HEK293 (cell line): ENCODE measurements around the gene RPL7A.

ENCODE experiments used
- IKZF3 ChIP-seq: fragments of 450-650 bp; IDR thresholded peaks from 2 replicates; pipeline ENCODE4 v1.5.0; 2018; ENCODE audit warnings: missing biosample characterization, mild to moderate bottlenecking, missing genetic modification characterization, moderate library complexity
- KLF10 ChIP-seq: fragments of 450-650 bp; IDR thresholded peaks from 2 replicates; pipeline ENCODE4 v1.5.1; 2018; ENCODE audit warnings: missing biosample characterization, mild to moderate bottlenecking, missing genetic modification characterization
- RBAK ChIP-seq: fragments of 450-650 bp; formaldehyde crosslinking; IDR thresholded peaks from 2 replicates; pipeline ENCODE4 v1.5.1; 2016; ENCODE audit warnings: missing biosample characterization, missing genetic modification characterization
- YY1 ChIP-seq: fragments of 450-650 bp; formaldehyde crosslinking; IDR thresholded peaks from 2 replicates; pipeline ENCODE4 v1.5.1; 2018; ENCODE audit warnings: missing biosample characterization, missing genetic modification characterization
- ZBTB10 ChIP-seq: fragments of 450-650 bp; formaldehyde crosslinking; IDR thresholded peaks from 2 replicates; pipeline ENCODE4 v1.5.1; 2016; ENCODE audit warnings: missing biosample characterization, missing genetic modification characterization
- ZBTB21 ChIP-seq: fragments of 450-650 bp; formaldehyde crosslinking; IDR thresholded peaks from 2 replicates; pipeline ENCODE4 v1.5.1; 2017; ENCODE audit warnings: missing biosample characterization, missing genetic modification characterization
- ZBTB48 ChIP-seq: fragments of 450-650 bp; formaldehyde crosslinking; IDR thresholded peaks from 2 replicates; pipeline ENCODE4 v1.5.1; 2016; ENCODE audit warnings: missing biosample characterization, missing genetic modification characterization
- ZBTB8A ChIP-seq: fragments of 450-650 bp; formaldehyde crosslinking; IDR thresholded peaks from 2 replicates; pipeline ENCODE4 v1.5.1; 2016; ENCODE audit warnings: missing biosample characterization, missing genetic modification characterization
- ZFP69B ChIP-seq: fragments of 450-650 bp; formaldehyde crosslinking; IDR thresholded peaks from 2 replicates; pipeline ENCODE4 v1.5.1; 2016; ENCODE audit warnings: missing biosample characterization, missing genetic modification characterization
- ZNF146 ChIP-seq: fragments of 450-650 bp; formaldehyde crosslinking; IDR thresholded peaks from 2 replicates; pipeline ENCODE4 v1.5.1; 2016; ENCODE audit warnings: missing biosample characterization, missing genetic modification characterization
- ZNF148 ChIP-seq: fragments of 450-650 bp; formaldehyde crosslinking; IDR thresholded peaks from 2 replicates; pipeline ENCODE4 v1.5.0; 2017; ENCODE audit warnings: missing biosample characterization, missing genetic modification characterization, borderline replicate concordance
- ZNF157 ChIP-seq: fragments of 450-650 bp; formaldehyde crosslinking; IDR thresholded peaks from 2 replicates; pipeline ENCODE4 v1.5.1; 2016; ENCODE audit warnings: missing biosample characterization, missing genetic modification characterization
- ZNF174 ChIP-seq: fragments of 450-650 bp; formaldehyde crosslinking; IDR thresholded peaks from 2 replicates; pipeline ENCODE4 v1.5.0; 2017; ENCODE audit warnings: missing biosample characterization, mild to moderate bottlenecking, missing genetic modification characterization
- ZNF2 ChIP-seq: fragments of 450-650 bp; formaldehyde crosslinking; IDR thresholded peaks from 2 replicates; pipeline ENCODE4 v1.5.1; 2016; ENCODE audit warnings: missing biosample characterization, missing genetic modification characterization
- ZNF211 ChIP-seq: fragments of 450-650 bp; formaldehyde crosslinking; IDR thresholded peaks from 2 replicates; pipeline ENCODE4 v1.5.1; 2016; ENCODE audit warnings: low read depth, missing biosample characterization, missing genetic modification characterization
- ZNF223 ChIP-seq: fragments of 450-650 bp; formaldehyde crosslinking; IDR thresholded peaks from 2 replicates; pipeline ENCODE4 v1.5.1; 2016; ENCODE audit warnings: missing biosample characterization, missing genetic modification characterization
- ZNF23 ChIP-seq: fragments of 450-650 bp; formaldehyde crosslinking; IDR thresholded peaks from 2 replicates; pipeline ENCODE4 v1.5.1; 2016; ENCODE audit warnings: missing biosample characterization, missing genetic modification characterization, borderline replicate concordance
- ZNF311 ChIP-seq: fragments of 450-650 bp; formaldehyde crosslinking; IDR thresholded peaks from 2 replicates; pipeline ENCODE4 v1.5.1; 2017; ENCODE audit warnings: missing biosample characterization, missing genetic modification characterization, borderline replicate concordance
- ZNF341 ChIP-seq: fragments of 450-650 bp; formaldehyde crosslinking; IDR thresholded peaks from 2 replicates; pipeline ENCODE4; 2016; ENCODE audit warnings: low read depth, missing biosample characterization, missing genetic modification characterization
- ZNF391 ChIP-seq: fragments of 450-650 bp; formaldehyde crosslinking; IDR thresholded peaks from 2 replicates; pipeline ENCODE4 v1.5.1; 2016; ENCODE audit warnings: low read depth, missing biosample characterization, missing genetic modification characterization, borderline replicate concordance
- ZNF423 ChIP-seq: fragments of 450-650 bp; formaldehyde crosslinking; IDR thresholded peaks from 2 replicates; pipeline ENCODE4 v1.5.1; 2016; ENCODE audit warnings: missing biosample characterization, missing genetic modification characterization
- ZNF426 ChIP-seq: fragments of 450-650 bp; formaldehyde crosslinking; IDR thresholded peaks from 2 replicates; pipeline ENCODE4 v1.5.1; 2017; ENCODE audit warnings: missing biosample characterization, missing genetic modification characterization, mild to moderate bottlenecking, inconsistent platforms, moderate library complexity
- ZNF433 ChIP-seq: fragments of 450-650 bp; formaldehyde crosslinking; IDR thresholded peaks from 2 replicates; pipeline ENCODE4 v1.5.1; 2016; ENCODE audit warnings: missing biosample characterization, missing genetic modification characterization, low read depth
- ZNF473 ChIP-seq: fragments of 450-650 bp; formaldehyde crosslinking; IDR thresholded peaks from 2 replicates; pipeline ENCODE4 v1.5.1; 2017; ENCODE audit warnings: missing biosample characterization, missing genetic modification characterization
- ZNF510 ChIP-seq: fragments of 450-650 bp; formaldehyde crosslinking; IDR thresholded peaks from 2 replicates; pipeline ENCODE4 v1.5.1; 2018; ENCODE audit warnings: mild to moderate bottlenecking, missing genetic modification characterization, missing biosample characterization; ENCODE audit not compliant: insufficient replicate concordance
- ZNF513 ChIP-seq: fragments of 450-650 bp; IDR thresholded peaks from 2 replicates; pipeline ENCODE4 v1.5.1; 2018; ENCODE audit warnings: missing biosample characterization, missing genetic modification characterization
- ZNF529 ChIP-seq: fragments of 450-650 bp; formaldehyde crosslinking; IDR thresholded peaks from 2 replicates; pipeline ENCODE4 v1.5.1; 2017; ENCODE audit warnings: missing genetic modification characterization, missing biosample characterization; ENCODE audit not compliant: insufficient replicate concordance
- ZNF624 ChIP-seq: fragments of 450-650 bp; formaldehyde crosslinking; IDR thresholded peaks from 2 replicates; pipeline ENCODE4 v1.5.1; 2017; ENCODE audit warnings: missing biosample characterization, missing genetic modification characterization
- ZNF626 ChIP-seq: fragments of 450-650 bp; sonication (Bioruptor Pico); formaldehyde crosslinking; IDR thresholded peaks from 2 replicates; pipeline ENCODE4 v1.5.1; 2018; ENCODE audit warnings: missing biosample characterization, missing genetic modification characterization, inconsistent platforms
- ZNF629 ChIP-seq: fragments of 450-650 bp; formaldehyde crosslinking; IDR thresholded peaks from 2 replicates; pipeline ENCODE4 v1.5.1; 2017; ENCODE audit warnings: missing biosample characterization, missing genetic modification characterization
- ZNF654 ChIP-seq: fragments of 450-650 bp; formaldehyde crosslinking; IDR thresholded peaks from 2 replicates; pipeline ENCODE4 v1.5.1; 2016; ENCODE audit warnings: low read depth, missing biosample characterization, missing genetic modification characterization
- ZNF677 ChIP-seq: fragments of 450-650 bp; IDR thresholded peaks from 2 replicates; pipeline ENCODE4 v1.5.0; 2018; ENCODE audit warnings: missing biosample characterization, mild to moderate bottlenecking, missing genetic modification characterization, moderate library complexity
- ZNF792 ChIP-seq: fragments of 450-650 bp; formaldehyde crosslinking; IDR thresholded peaks from 2 replicates; pipeline ENCODE4 v1.5.1; 2016; ENCODE audit warnings: missing biosample characterization, missing genetic modification characterization
- ZSCAN4 ChIP-seq: fragments of 450-650 bp; formaldehyde crosslinking; IDR thresholded peaks from 2 replicates; pipeline ENCODE4 v1.5.1; 2017; ENCODE audit warnings: missing biosample characterization, missing genetic modification characterization

RPL7A gene

GRCh38 chr9:133382507-133383141, 34.6 kb downstream of the RPL7A start (continued):
- TF ChIP-seq ZNF510 (tag by site-specific recombination) (no peak), RBAK (tag by site-specific recombination) (no peak), ZSCAN4 (tag by site-specific recombination) (no peak), ZNF211 (tag by site-specific recombination) (no peak), KLF10 (tag by site-specific recombination) (no peak), ZNF792 (0 out of 2 replicates have a peak, but pooled peaks have one; percentile 34), YY1 (tag by site-specific recombination) (no peak), ZNF529 (no peak), ZNF148 (tag by site-specific recombination) (0 out of 2 replicates have a peak, but pooled peaks have one; percentile 34), ZNF654 (tag by site-specific recombination) (no peak), ZNF174 (tag by site-specific recombination) (no peak), ZNF677 (no peak), ZNF157 (tag by site-specific recombination) (0 out of 2 replicates have a peak, but pooled peaks have one; percentile 14), ZNF423 (tag by site-specific recombination) (no peak), ZNF223 (tag by site-specific recombination) (no peak), ZNF426 (tag by site-specific recombination) (no peak), IKZF3 (tag by site-specific recombination) (no peak), ZNF2 (tag by site-specific recombination) (no peak), ZFP69B (tag by site-specific recombination) (no peak), ZNF629 (tag by site-specific recombination) (no peak), ZBTB8A (tag by site-specific recombination) (no peak), ZNF433 (tag by site-specific recombination) (no peak), ZNF311 (tag by site-specific recombination) (no peak), ZNF473 (tag by site-specific recombination) (peak; percentile 25; the same call in 1 of the 2 replicates), ZNF341 (no peak), ZNF624 (tag by site-specific recombination) (no peak), ZNF391 (tag by site-specific recombination) (no peak), ZNF626 (tag by site-specific recombination) (no peak), ZBTB48 (no peak; the same call in 1 of the 2 replicates), ZNF23 (tag by site-specific recombination) (no peak), ZNF146 (tag by site-specific recombination) (no peak; the same call in 1 of the 2 replicates), ZBTB21 (tag by site-specific recombination) (no peak), ZNF513 (tag by site-specific recombination) (peak; percentile 88), ZBTB10 (tag by site-specific recombination) (0 out of 2 replicates have a peak, but pooled peaks have one; percentile 19)
